ENCODE data around the gene ZNF710. TPM values are rescaled to one million over a fixed set of nuclear protein-coding genes. Genes with fewer than 3 reads are reported as not detected.

Gene ZNF710
- total RNA-seq, 1 donor from 2014 or later: 9.9 TPM

DNA sequence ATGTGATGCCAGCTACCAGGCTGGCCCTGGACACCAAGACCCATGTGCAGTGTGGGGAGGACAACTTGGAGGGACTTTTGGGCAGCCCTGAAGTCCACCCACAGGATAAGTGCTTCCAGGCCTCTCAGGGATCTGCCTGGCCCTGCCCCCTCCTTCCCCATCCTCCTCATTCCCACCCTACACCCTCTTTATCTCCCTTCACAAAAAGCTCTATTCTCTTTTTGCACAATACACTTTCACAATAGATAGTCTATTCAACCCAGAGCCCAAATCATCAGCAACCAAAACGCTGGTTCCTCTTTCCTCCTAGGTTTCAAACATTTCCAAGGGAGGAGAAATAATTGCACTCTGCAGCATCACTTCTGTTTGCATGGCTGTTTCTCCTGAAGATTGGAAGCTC is 7.8 kb upstream of the ZNF710 start:
- no peak for DNase-seq (ENCODE audit: low read depth in 2 of 2)

DNA sequence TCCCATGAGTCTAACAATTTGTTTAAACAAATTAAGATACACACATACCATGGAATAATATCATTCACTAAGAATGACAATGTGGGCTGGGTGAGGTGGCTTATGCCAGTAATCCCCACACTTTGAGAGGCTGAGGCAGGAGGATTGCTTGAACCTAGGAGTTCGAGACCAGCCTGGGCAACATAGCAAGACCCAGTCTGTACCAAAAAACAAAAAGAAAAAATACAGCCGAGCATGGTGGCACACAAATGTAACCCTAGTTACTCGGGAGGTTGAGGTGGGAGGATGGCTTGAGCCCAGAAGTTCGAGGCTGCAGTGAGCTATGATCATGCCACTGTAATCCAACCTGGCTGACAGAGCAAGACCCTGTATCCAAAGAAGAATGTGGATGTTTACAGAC is 4.0 kb upstream of the ZNF710 start:
- DNase-seq (ENCODE audit: low read depth in 2 of 2): no peak

DNA sequence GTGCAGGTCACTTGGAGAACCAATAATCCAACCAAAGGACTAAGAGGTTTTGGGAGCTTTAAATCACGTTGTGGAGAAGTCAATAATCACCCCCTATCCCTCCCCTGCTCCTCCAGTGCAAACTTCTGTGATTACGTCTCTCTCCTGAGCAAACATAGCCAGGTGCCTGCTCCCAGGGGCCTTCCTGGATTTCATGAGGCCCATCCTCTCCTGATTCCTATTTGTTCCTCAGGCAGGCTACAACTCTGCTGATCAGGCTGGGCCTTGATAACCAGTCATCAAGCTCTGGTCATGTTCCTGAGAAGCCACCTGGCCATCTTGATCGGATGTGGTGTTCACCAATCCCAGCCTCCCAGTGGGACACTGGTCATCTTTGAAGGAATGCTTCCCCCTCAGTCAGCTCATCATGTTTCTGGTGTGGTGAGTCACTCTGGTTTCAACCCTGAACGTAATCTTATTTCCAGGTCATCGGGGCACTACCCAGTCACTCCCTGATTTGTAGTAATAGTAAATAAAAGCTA is 2.9 kb upstream of the ZNF710 start:
- DNase-seq (ENCODE audit: low read depth in 2 of 2): peak; percentile 29 to 76

DNA sequence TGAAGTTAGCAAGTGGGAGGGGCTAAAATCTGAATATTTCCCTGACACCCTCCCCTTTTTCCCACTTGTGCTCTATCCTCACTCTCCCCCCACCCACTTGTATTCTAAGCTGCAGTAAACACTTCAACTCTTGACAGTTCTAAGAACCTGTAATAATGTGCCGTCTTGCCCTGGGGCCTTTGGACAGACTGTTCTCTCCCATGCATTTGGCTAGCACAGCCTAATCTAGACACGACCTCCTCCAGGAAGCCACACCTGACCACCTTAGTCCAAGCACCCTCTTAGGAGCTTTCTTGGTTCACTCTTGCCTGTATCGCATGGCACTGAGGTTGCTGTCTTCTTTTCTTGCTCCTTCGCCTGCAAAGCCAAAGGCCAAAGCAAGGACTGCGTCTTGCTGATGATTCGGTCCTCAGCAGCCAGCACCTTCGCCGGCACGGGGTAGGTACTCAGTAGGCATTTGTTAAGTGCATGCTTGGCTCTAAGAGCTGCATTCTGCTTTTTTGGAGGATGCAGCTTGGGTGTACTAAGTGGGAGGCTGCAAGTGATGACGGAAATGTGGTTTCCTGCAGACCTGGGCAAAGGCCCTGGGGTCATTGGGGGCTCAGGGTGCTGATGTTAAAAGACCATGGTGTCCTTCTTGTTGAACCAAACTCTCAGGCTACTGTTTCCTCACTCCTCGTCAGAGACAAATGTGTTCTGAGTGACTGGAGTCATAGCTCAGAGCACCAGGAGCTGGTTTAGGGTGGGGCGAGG is 2.0 kb upstream of the ZNF710 start:
- peak in 1 of 2 donors; percentile 20 for DNase-seq (ENCODE audit: low read depth in 2 of 2)

DNA sequence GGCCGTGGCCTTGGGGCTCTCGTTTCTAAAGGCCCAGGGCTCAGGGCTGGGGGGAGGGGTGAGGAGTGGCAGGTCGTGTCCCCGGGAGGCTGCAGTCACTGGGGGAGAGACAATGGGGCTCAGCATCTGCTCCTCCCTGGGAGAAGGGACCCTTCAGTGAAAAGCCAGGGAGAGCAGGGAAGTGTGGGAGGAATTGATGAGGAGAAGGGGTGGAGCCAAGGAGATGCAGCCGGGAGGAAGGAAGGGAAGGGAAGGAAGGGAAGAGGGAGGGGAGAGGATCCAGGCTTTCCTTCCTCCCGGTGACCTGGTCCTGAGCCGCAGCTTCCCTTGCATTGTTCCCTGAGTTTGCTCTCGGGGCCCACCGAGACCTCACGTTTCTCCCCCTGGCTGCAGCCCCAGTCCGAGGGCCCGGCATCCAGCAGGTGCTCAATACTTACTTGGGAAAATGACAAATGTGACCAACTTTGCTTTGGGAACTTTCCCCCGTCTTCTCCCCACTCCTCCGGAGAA is 1.4 kb upstream of the ZNF710 start:
- peak in 1 of 2 donors; percentile 20 for DNase-seq (ENCODE audit: low read depth in 2 of 2)

DNA sequence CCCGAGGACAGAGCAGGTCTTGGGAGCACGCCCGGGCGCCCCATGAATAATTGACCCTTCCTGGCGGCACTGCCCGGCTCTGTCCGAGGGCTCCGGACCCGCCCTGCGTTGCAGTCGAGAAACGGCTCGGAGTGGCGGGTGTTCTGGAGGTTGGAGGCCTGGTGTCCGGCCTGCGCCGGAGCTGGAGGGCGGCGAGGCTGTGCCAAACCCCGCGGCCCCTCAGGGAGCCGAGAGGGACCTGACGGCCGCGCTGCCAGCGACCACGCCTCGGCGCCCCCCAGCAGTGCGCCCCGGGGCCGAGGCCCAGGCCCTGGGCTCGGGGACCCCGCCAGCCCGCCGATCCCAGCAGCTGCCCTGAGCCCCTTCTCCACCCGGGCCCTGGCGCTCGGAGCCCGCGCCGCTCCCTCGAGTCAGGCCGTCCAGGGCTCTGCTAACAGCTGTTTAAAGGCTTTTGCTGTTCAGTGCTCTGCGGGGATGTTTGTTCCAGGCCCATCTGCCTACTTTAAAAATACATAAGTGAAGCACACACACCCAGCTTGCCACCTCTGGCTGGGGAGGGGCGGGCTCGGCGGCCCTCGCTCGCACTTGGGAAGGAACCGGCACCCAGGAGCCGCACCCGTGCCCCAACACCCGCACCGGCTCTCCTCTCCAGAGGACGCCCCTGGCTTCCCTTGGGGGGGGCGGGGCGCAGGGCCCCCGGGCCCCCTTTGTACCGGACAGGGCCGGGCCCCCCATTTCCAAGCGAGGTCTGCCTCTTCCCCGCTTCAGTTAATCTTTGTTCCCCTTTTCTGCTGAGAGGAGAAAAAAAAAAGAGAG is 730 bp upstream of the ZNF710 start:
- peak; percentile 24 to 37 for DNase-seq (ENCODE audit: low read depth in 2 of 2)

DNA sequence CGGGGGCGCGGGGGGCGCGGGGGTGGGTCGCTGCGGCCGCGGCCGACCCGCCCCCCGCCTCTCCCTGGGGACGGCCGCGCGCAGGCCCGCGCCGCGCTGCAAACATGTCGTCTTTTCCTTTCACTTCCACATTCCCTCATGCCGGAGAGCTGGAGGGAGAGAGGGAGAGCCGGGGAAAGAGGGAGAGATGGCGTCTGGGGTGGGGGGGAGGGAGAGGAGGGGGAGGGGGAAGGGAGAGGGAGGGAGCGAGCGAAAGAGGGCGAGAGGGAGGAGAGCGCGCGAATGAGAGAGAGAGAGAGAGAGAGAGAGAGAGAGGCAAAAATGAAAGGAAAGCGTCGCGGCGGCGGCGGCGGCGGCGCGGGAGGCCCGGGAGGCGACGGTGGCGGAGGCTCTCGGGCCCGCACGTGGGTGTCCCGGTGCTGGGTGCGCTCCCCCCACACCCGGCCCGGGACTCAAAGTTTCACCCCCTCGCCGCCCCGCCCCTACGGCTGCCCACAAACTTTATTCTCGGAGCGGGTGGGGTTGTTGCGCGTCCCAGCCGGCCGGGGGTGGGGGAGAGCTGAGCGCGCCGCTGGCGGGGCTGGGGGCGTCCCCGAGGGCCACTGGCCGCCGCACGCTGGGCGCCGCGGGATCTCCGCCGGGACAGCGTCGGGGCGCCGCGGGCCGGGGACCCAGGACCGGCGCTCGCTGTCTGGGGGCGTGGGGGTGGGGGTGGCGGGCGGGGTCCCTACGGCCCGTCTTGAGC is 731 bp downstream of the ZNF710 start:
- peak; percentile 46 to 65 for DNase-seq (ENCODE audit: low read depth in 2 of 2)

DNA sequence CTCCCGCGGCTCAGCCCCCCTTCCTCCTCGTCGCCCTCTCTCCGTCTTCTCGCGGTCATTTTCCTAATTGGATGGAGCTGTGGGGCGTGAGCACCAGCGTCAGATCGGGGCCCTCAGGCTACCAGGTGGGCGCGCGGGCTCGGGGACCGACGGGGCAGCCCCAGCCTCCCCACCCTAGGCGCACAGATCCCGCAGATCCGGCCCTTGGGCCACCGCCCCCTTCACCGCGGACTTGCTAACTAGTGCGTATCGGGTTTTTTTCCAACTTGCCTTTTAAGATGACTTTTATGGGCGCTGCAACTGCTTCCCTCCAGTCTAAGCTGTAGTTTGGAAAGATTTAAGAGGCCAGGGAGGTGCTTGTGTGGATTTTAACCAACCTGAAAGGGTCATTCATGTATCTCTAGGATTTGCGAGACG is 1.3 kb downstream of the ZNF710 start:
- peak; percentile 45 to 49 for DNase-seq (ENCODE audit: low read depth in 2 of 2)

DNA sequence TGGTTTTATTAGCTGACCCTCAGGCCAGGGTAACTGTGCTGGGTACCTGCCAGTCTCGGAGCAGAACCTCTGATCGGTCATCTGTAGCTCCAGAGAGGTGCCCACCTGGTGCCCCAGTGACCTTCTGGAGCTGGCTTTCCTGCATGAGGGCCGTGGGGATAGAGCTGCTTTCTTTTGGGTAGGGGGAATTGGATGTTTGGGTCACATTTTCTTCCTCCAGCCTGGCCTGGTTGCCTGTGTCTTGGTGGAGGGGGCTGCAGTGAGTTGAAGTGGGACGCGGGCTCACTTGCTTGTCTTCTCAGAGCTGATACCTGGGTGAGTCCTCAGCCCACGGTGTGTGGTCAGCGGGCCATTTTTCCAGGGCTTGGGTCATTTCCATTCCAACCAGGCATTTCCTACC is 2.6 kb downstream of the ZNF710 start:
- DNase-seq (ENCODE audit: low read depth in 2 of 2): no peak

DNA sequence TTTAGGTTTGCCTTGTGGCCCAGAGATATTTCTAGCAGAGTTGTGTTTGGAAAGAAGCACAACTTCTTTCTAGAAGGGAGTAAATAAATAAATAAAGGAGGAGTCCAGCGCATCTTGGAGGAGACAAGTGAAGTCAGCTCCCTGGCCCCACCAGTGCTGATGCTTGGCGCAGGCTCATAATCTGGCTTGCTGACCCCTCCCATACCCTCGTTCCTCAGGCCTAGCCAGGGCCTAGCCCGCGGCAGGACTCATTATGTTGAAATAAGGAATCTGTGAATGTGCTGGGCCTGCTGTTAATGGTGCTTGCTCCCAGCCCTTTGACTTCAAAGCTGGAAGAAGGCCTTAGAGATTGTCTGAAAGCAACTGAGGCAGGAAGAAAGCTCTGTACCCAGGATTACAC is 3.1 kb downstream of the ZNF710 start:
- no peak for DNase-seq (ENCODE audit: low read depth in 2 of 2)

DNA sequence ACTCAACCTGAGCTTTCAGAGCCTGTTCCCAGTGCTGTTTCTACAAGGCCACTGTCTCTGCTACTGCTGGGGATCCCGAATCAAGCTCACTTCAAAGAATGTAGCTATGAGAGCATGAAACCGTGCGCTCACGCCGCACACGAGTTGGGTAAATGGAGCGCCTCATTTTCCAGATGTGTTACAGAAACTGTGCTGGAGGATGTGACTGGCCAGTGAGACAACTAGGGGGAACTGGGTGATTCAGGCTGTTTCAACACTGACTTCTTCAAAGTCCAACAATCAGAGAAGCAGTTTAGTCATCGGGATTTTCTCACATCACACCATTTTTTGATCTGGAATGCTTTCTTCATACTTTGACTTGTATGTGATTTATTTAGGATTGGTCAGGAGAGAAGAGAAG is 3.5 kb downstream of the ZNF710 start:
- DNase-seq (ENCODE audit: low read depth in 2 of 2): peak; percentile 33 to 92

DNA sequence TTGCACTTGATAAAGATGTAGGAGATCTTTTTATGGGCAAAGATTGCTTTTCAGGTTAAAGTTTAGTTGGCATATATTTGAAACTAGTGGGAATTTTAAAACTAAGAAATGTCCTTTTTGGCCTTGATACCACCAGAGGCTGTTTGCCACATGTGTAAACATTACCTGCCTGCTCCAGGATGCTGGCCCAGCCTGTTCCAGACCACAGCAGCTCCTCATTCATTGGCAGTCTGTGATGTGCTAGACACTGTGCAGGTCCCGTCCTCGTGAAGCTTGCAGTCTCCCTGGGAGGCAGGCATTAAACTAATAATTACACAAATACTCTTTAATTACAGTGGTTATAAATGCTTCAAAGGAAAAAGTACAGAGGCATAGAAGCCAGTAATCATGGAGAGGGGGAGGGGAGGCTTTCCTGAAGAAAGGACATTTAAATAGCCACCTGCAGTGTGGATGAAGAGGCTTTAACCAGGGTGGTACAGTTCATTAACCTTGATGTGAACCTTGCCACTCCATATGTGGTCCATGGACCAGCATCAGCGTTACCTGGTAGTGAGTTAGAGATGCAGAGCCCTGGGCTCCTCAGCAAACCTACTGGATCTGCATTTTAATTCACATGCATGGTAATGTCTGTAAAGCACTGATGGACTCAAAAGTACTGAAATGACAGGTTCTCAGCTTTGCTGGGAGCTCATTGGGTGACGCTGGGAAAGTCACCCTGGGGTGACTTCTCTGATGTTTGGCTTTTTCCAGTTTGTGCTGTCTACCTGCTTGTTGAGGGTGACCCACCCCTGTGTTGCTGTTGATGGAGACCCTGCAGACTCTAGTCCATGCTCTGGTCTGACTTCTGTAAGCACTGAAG is 5.3 kb downstream of the ZNF710 start:
- no peak for DNase-seq (ENCODE audit: low read depth in 2 of 2)

DNA sequence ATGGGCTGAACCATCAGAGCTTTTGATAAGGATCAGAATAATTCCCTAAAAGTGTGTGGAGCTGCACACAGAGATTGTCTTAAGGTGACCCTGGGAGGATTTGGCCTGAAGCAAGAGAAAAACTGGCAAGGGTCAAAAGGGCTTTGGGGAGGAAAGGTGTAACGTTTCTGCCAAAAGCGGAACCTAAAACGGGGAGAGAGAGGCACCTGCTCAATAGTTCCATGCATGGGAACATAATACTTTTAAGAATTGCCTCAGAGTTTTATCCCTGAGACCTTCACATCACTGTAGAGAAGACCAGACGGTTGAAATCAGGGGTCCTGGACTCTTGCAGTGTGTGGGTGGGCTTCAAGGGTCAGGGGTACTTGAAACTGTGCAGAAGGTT is 5.9 kb downstream of the ZNF710 start:
- no peak for DNase-seq (ENCODE audit: low read depth in 2 of 2)

DNA sequence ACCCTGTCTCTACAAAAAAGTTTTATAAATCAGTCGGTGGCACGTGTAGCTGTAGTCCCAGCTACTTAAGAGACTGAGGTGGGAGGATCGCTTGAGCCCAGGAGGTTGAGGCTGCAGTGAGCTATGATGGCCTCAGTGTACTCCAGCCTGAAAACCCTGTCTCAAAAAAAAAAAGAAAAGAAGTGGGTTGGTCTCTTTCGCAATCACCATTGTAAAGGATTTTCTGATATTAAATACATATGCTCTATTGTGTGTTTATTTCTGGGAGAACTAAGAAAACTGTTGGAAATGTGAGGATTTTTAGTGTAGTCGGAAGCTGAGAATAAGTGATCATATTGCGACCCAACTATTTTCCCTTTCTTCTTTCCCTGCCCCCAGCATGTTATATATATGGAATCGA is 7.5 kb downstream of the ZNF710 start:
- DNase-seq (ENCODE audit: low read depth in 2 of 2): no peak

DNA sequence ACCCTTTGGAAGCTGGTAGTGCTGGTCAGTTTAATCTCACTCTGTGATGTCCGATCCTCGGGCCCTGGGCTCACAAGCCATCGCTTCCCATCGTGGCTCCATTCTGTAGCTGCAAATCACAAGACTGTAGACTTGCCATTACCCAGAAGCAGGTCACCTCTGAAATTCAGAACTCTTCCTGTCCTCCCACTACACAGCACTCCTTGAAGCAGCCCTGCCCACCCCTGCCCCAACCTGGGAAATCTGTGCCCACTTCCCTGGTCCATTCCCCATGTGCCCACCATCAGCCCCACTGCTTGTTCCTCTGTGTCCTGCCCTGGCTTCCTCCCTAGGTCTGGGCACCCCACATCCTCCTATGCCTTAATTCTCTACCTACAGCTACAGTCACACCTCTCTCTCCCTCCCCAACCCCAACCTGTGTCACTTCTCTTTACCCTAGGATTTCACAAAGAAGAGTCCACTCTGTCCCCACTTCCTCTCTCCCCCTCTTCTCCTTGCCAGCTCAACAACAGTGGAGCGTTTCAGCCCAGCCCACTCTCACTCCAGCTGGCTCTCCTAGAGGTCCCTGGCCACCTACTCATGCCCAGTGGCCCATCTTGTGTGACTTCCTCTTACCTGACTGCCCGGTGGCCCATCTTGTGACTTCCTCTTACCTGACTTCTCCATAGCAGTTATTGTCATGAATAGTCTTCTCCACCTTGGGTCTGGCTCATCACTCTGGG is 8.3 kb downstream of the ZNF710 start:
- no peak for DNase-seq (ENCODE audit: low read depth in 2 of 2)

DNA sequence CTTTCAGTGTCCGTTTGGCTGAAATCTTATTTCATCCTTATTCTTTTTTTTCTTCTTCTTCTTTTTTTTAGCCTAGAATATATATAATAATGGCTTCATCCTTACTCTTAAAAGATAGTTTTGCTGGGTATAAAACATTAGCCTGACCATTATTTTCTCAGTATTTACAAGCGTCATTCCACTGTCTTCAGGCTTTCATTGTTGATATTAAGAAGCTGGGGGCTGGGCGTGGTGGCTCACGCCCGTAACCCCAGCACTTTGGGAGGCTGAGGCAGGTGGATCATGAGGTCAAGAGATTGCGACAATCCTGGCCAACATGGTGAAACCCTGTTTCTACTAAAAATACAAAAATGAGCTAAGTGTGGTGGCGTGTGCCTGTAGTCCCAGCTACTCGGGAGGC is 10.6 kb downstream of the ZNF710 start:
- no peak for DNase-seq (ENCODE audit: low read depth in 2 of 2)

DNA sequence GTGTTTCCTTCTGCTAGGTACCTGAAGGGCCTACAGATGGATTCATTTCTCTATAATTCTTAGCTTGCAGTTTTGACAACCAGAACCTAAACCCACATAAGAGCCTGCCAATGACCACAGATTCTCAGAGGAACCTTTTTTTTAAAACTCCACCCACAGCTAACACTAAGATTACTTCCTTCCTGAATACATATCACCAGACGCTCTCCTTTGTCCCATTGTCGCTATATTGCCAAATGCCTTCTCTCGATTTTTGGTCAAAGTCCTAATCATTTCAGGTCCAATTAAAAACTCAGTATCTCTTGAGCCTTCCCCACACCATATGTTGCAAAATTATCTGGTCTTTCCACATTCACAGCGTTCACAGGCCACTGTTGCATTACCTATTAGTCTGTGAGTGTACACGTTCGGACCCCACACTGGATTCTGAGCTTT is 12.4 kb downstream of the ZNF710 start:
- no peak for DNase-seq (ENCODE audit: low read depth in 2 of 2)

DNA sequence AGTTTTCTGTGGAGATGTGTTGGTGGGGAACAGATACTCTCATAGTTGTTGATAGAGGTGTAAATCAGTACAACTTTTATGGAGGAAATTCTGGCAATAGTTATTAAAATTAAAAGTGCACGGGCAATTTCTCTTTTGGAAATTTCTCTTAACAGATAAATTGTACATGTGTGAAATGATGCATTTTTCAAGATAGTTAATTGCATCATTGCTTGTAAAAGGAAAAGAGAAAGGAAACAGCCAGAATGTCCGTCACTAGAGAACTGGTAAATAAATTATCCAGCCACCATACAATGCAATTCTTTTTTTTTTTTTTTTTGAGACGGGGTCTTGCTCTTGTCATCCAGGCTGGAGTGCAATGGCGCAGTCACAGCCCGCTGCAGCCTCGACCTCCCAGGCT is 14.2 kb downstream of the ZNF710 start:
- DNase-seq (ENCODE audit: low read depth in 2 of 2): no peak

DNA sequence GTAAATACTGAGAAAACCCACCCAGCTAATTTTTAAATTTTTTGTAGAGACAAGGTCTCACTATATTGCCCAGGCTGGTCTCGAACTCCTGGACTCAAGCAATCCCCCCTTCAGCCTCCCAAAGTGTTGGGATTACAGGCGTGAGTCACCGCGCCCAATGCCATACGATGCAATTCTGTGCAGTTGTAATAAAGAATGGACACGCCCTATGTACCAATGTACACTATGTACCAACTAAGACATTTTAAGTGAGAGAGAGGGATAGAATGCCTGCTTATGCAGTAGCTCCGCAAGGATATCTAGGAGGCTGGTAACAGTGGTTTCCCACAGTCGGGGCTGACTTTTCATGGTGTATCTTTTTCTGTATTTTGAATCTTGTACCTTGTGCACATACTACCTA is 14.6 kb downstream of the ZNF710 start:
- DNase-seq (ENCODE audit: low read depth in 2 of 2): no peak

DNA sequence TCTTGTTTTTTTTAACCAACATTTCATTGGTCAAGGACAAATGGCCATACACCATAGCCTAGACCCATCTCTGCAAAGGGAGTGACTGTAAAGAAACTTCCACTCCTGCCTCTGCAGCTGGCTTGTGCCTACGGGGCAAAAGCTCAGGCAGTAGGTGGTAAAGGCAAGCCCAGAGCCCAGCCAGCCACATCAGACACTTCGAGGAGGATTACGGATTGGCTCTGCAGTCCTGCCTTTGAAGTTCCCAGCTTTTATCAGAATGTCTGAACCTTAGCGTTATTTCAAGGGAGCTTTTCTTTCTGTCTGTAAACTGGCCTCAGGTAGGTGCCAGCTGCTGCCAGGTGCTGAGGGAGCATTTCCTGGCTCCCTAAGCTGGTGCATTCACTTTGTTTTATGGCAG is 15.6 kb downstream of the ZNF710 start:
- DNase-seq (ENCODE audit: low read depth in 2 of 2): no peak
